ENCODE data around the gene TNFSF18.

Gene TNFSF18

GRCh38 chr1:173052681-173053196, 2.0 kb upstream of the TNFSF18 start:
- Histone ChIP-seq H3K4me2 (ENCODE audit: low read length) (no peak overlapping the region), H3K27ac (ENCODE audit: low read depth, low read length) (no peak overlapping the region), H3K4me1 (ENCODE audit: control insufficient read depth, low read length) (peaks cover 13% of the 10 kb centered on the region), H3K79me2 (ENCODE audit: control insufficient read depth, low read length) (no peaks in the 10 kb centered on the region), H3K36me3 (ENCODE audit: control insufficient read depth, low read length) (no peaks in the 10 kb centered on the region), H3K27me3 (ENCODE audit: control insufficient read depth, low read length) (no peaks in the 10 kb centered on the region), H4K20me1 (ENCODE audit: control insufficient read depth, insufficient read depth, low read depth, low read length) (no peaks in the 10 kb centered on the region), H3K9me3 (ENCODE audit: control insufficient read depth, insufficient read depth, low read length) (no peaks in the 10 kb centered on the region), H3K4me3 (ENCODE audit: low read length) (no peak overlapping the region), H3F3A (ENCODE audit: control insufficient read depth, insufficient read depth) (no peaks in the 10 kb centered on the region), H3K9me2 (replicated peaks; ENCODE audit: control insufficient read depth, low read length) (no peaks in the 10 kb centered on the region)
- TF ChIP-seq EZH2phosphoT487 (IDR thresholded peaks at IDR 0.05; ENCODE audit: borderline replicate concordance, low read length): no peak
- TF ChIP-seq, protein P1, sequence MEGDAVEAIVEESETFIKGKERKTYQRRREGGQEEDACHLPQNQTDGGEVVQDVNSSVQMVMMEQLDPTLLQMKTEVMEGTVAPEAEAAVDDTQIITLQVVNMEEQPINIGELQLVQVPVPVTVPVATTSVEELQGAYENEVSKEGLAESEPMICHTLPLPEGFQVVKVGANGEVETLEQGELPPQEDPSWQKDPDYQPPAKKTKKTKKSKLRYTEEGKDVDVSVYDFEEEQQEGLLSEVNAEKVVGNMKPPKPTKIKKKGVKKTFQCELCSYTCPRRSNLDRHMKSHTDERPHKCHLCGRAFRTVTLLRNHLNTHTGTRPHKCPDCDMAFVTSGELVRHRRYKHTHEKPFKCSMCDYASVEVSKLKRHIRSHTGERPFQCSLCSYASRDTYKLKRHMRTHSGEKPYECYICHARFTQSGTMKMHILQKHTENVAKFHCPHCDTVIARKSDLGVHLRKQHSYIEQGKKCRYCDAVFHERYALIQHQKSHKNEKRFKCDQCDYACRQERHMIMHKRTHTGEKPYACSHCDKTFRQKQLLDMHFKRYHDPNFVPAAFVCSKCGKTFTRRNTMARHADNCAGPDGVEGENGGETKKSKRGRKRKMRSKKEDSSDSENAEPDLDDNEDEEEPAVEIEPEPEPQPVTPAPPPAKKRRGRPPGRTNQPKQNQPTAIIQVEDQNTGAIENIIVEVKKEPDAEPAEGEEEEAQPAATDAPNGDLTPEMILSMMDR (IDR thresholded peaks at IDR 0.05; ENCODE audit: low read depth, low read length, poor library complexity, severe bottlenecking): no peak

- H3K27me3 ChIP-seq (ENCODE audit: control insufficient read depth, low read length): no peaks in the 10 kb centered on the region
- H3K36me3 ChIP-seq (ENCODE audit: control insufficient read depth, low read length): no peaks in the 10 kb centered on the region
- no peak overlapping the region for H3K27ac ChIP-seq (ENCODE audit: low read depth, low read length)
- no peaks in the 10 kb centered on the region for H4K20me1 ChIP-seq (ENCODE audit: control insufficient read depth, insufficient read depth, low read depth, low read length)
- H3K9me2 ChIP-seq (replicated peaks; ENCODE audit: control insufficient read depth, low read length): no peaks in the 10 kb centered on the region
- H3K9me3 ChIP-seq (ENCODE audit: control insufficient read depth, insufficient read depth, low read length): no peaks in the 10 kb centered on the region
- H3K79me2 ChIP-seq (ENCODE audit: control insufficient read depth, low read length): no peaks in the 10 kb centered on the region
- no peak overlapping the region for H3K4me2 ChIP-seq (ENCODE audit: low read length)
- H3F3A ChIP-seq (ENCODE audit: control insufficient read depth, insufficient read depth): no peaks in the 10 kb centered on the region
- TF ChIP-seq, protein P1 (IDR thresholded peaks at IDR 0.05; ENCODE audit: low read depth, low read length, poor library complexity, severe bottlenecking): no peak
- no peak for TF ChIP-seq EZH2phosphoT487 (IDR thresholded peaks at IDR 0.05; ENCODE audit: borderline replicate concordance, low read length)
- H3K4me1 ChIP-seq (ENCODE audit: control insufficient read depth, low read length): peaks cover 11% of the 10 kb centered on the region
- H3K4me3 ChIP-seq (ENCODE audit: low read length): no peak overlapping the region
Measured at GRCh38 chr1:173049322-173049633, 1.5 kb downstream of the TNFSF18 start.

DNA sequence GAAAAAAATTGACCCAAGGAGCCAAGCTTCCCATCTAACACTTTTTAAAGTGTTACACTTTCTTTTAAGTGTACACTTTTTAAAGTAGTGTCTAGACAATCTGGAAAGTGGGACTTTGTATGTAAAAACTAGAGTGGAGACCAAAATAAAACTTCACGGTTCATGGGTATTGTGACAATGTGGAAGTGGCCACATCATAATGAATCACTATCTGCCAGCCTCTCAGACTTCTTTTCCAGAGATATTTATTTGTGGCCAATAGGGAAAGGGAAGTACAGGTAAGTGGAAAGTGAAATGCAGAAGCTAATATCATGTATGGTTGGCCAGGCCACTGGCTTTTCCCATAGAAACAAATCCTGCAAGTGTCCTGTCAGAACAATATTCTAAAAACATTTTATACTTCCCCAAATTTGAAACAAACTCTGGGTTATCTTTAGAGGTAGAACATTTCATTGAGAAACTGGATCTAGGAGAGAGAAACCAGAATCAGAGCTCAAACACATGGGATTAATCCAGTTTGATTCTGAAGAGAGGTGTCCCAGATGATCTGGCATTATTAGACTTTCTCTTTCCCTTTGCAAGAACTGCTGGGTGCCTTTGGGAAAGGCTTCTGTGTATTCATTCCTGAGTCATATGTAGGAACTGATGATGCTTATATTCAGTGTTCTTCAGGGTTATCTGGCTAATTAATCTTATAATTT, 2.0 kb downstream of the TNFSF18 start:
- Histone ChIP-seq H3K36me3 (ENCODE audit: control insufficient read depth, low read length) (no peaks in the 10 kb centered on the region), H3K4me2 (ENCODE audit: low read length) (no peak overlapping the region), H3F3A (ENCODE audit: control insufficient read depth, insufficient read depth) (no peaks in the 10 kb centered on the region), H3K9me2 (replicated peaks; ENCODE audit: control insufficient read depth, low read length) (no peaks in the 10 kb centered on the region), H4K20me1 (ENCODE audit: control insufficient read depth, insufficient read depth, low read depth, low read length) (no peaks in the 10 kb centered on the region), H3K4me1 (ENCODE audit: control insufficient read depth, low read length) (peaks cover 11% of the 10 kb centered on the region), H3K79me2 (ENCODE audit: control insufficient read depth, low read length) (no peaks in the 10 kb centered on the region), H3K27me3 (ENCODE audit: control insufficient read depth, low read length) (no peaks in the 10 kb centered on the region), H3K27ac (ENCODE audit: low read depth, low read length) (no peak overlapping the region), H3K9me3 (ENCODE audit: control insufficient read depth, insufficient read depth, low read length) (no peaks in the 10 kb centered on the region), H3K4me3 (ENCODE audit: low read length) (no peak overlapping the region)
- TF ChIP-seq EZH2phosphoT487 (IDR thresholded peaks at IDR 0.05; ENCODE audit: borderline replicate concordance, low read length): no peak
- TF ChIP-seq, protein P1 (IDR thresholded peaks at IDR 0.05; ENCODE audit: low read depth, low read length, poor library complexity, severe bottlenecking): no peak

Data from DOHH2 (cell line).